Measurements from ENCODE around the gene TMEM208.

TMEM208 gene

DNA sequence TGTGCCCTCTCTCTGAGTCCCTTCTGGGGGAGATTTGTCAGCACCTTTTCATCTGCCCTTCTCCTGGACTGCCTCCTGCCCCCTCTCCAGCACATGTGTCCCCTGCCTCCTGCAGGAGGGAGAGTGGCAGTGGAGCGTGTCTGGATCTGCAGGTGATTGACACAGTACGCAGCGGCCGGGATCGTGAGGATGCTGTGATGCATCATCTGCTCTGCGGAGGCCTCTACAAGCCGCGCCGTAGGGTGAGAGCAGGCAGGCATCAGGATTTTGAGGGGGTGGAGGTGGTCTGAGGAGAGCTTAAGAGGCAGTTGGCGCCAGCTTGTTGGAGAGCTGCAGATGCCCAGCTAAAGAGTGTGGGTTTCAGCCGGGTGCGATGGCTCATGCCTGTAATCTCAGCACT, 32.8 kb downstream of the TMEM208 start:
- DNase-seq (ENCODE audit: low read depth) = no peak
- H3K4me3 ChIP-seq (ENCODE audit: low read length) = no peak overlapping the region
- TF ChIP-seq CTCF (IDR thresholded peaks at IDR 0.05; ENCODE audit: insufficient read depth, low read depth, low read length, missing control alignments) = no peak

DNA sequence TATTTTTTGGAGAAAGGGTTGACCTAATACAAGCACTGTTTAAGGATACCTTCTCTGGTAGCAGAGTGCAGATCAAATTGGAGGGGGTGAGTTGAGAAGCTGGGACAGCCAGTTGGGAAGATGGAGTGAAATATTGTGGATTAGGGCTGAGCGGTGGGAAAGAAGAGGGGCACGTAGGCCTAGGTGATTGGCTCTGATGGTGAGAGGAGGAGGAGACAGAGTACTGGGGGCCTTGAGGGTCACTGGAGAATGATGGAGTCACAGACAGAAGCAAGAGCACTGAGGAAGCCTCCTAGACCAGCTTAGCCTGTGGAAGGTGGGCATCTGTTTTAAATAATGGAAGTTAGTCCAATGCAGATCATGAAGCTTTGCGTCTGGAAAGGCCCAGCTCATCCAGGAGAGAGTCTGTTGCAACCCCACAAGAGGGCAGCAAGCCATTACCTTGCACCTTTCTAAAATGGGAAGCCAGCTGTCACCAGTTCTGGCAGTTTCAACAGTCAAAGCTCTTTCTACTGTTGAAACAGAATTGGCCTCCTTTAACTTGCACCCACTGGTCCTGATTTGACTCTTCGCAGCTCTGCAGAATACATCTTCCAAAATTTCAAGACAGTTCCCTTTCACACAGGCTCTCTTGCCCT, 33.6 kb downstream of the TMEM208 start:
- DNase-seq (ENCODE audit: low read depth) = peak; percentile 69
- H3K4me3 ChIP-seq (ENCODE audit: low read length) = no peak overlapping the region
- peak; percentile 88 for TF ChIP-seq CTCF (IDR thresholded peaks at IDR 0.05; ENCODE audit: insufficient read depth, low read depth, low read length, missing control alignments)

- TF ChIP-seq CTCF (IDR thresholded peaks at IDR 0.05; ENCODE audit: insufficient read depth, low read depth, low read length, missing control alignments) = no peak
- H3K4me3 ChIP-seq (ENCODE audit: low read length) = no peak overlapping the region
- no peak for DNase-seq (ENCODE audit: low read depth)
Observed at GRCh38 chr16:67263201-67263600, 36.3 kb downstream of the TMEM208 start.

GRCh38 chr16:67264277-67264676, 37.3 kb downstream of the TMEM208 start:
- TF ChIP-seq CTCF (IDR thresholded peaks at IDR 0.05; ENCODE audit: insufficient read depth, low read depth, low read length, missing control alignments) = no peak
- H3K4me3 ChIP-seq (ENCODE audit: low read length) = no peak overlapping the region
- no peak for DNase-seq (ENCODE audit: low read depth)

DNA sequence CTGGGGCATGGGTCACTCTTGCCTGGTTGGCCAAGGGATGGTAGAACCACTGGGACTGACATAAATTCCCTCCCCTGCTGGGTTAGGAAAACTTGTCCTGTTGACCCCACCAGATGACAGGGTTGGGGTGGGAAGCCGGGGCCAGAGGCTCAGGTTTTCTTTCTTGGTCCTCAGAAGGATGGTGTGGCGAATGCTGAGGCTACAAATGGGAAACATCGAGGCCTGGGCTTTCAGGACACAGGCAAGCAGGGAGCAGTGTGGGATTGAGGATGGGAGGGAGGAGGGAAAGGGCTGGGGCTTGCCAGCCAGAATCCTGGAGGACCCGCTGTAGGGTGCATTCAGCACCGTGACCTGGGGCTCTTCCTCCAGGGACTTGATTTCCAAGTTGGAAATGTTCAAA, 37.9 kb downstream of the TMEM208 start:
- no peak for TF ChIP-seq CTCF (IDR thresholded peaks at IDR 0.05; ENCODE audit: insufficient read depth, low read depth, low read length, missing control alignments)
- DNase-seq (ENCODE audit: low read depth) = no peak
- H3K4me3 ChIP-seq (ENCODE audit: low read length) = no peak overlapping the region

- no peak overlapping the region for H3K4me3 ChIP-seq (ENCODE audit: low read length)
- no peak for TF ChIP-seq CTCF (IDR thresholded peaks at IDR 0.05; ENCODE audit: insufficient read depth, low read depth, low read length, missing control alignments)
- no peak for DNase-seq (ENCODE audit: low read depth)
Observed at GRCh38 chr16:67265834-67266233, 38.9 kb downstream of the TMEM208 start.

DNA sequence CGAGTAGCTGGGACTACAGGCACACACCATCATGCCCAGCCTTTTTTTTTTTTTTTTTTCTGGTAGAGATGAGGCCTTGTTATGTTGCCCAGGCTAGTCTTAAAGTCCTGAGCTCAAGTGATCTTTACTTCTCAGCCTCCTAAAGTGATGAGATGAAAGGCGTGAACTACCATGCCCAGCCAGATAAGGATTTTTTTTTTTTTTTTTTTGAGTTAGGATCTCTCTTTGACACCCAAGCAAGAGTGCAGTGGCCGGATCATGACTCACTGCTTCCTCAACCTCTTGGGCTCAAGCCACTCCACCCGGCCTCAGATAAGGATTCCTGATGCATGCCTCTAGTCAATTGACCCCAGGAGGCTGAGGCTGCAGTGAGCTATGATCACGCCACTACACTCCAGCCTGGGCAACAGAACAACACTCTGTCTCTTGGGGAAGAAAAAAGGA, 41.2 kb downstream of the TMEM208 start:
- H3K4me3 ChIP-seq (ENCODE audit: low read length) = no peak overlapping the region
- no peak for DNase-seq (ENCODE audit: low read depth)
- TF ChIP-seq CTCF (IDR thresholded peaks at IDR 0.05; ENCODE audit: insufficient read depth, low read depth, low read length, missing control alignments) = no peak

Data from epithelial cell of esophagus (primary cell).